Measurements from ENCODE around the gene TBX19. TPM values are rescaled to one million over a fixed set of nuclear protein-coding genes. Genes with fewer than 3 reads are reported as not detected.

Gene TBX19
- 11.8 and 13.5 TPM in 2 replicates for total RNA-seq (2013; cell fraction: nucleolus; rRNA removed)
- total RNA-seq (2014; rRNA removed) (0.73 and 1.1 TPM in 2 replicates), total RNA-seq (2014; rRNA removed; fragmentation: Illumina TruSeq; extraction: Trizol) (0.83 and 0.89 TPM in 2 replicates), total RNA-seq (2021) (1.1 and 1.2 TPM in 2 replicates), polyA plus RNA-seq (2011; rRNA removed) (5.9 and 6.9 TPM in 2 replicates), polyA plus RNA-seq (2014; fragmentation: Illumina TruSeq; extraction: Trizol) (1.6 and 2.2 TPM in 2 replicates), polyA plus RNA-seq (2014; fragmentation: Nextera tagmentation; extraction: Ambion mirVana) (under 1 TPM; 0.13 to 0.53 TPM), polyA plus RNA-seq (2014; rRNA removed) (1.5 and 2.1 TPM in 2 replicates), polyA plus RNA-seq (2016; fragmentation: Nextera tagmentation; extraction: Ambion mirVana) (1 to 10 TPM; 1.1 to 1.2 TPM), polyA minus RNA-seq (2011; rRNA and poly(A)+ RNA removed) (4.7 and 6.7 TPM in 2 replicates), Bru-seq, nascent RNA (percentile 59 among the genes with signal in this experiment), BruChase-seq, experiment 1, labeled RNA remaining after a 6-hour chase (percentile 78 among the genes with signal in this experiment), BruChase-seq, experiment 2, labeled RNA remaining after a 2-hour chase (percentile 75 among the genes with signal in this experiment)
- polyA plus RNA-seq (2011; ENCODE audit: low read depth): 2.6 TPM
- polyA plus RNA-seq (2011; cell fraction: cytosol; rRNA removed): 4.6 and 5.6 TPM in 2 replicates
- 10.6 and 13.7 TPM in 2 replicates for polyA plus RNA-seq (2011; cell fraction: nucleus; rRNA removed)
- 3.1 and 3.7 TPM in 2 replicates for polyA plus RNA-seq (2012)
- 0.94 and 1.2 TPM in 2 replicates for polyA minus RNA-seq (2011; cell fraction: cytosol; rRNA and poly(A)+ RNA removed)
- polyA minus RNA-seq (2011; cell fraction: nucleus; rRNA and poly(A)+ RNA removed): 3.9 and 6.5 TPM in 2 replicates
- long read RNA-seq, experiment 1, partial matches to known transcripts: 0 of 1 reads
- long read RNA-seq, experiment 1, other reads (novel, unspliced or antisense): 1 of 1 reads
- long read RNA-seq, experiment 2, partial matches to known transcripts: 2 of 3 reads
- long read RNA-seq, experiment 2, other reads (novel, unspliced or antisense): 1 of 3 reads

GRCh38 chr1:168280296-168280927, at the start of gene TBX19:
TBX19 (plus strand) TSS chr1:168280877; CDS start chr1:168281091, 214 bp downstream.
- H4K20me1 ChIP-seq (ENCODE audit: control insufficient read depth, insufficient read depth): no peaks in the 10 kb centered on the region
- ChIA-PET CTCF (interaction anchor here (0.5 to 2.2 kb wide), 2 partner anchors 13 to 45 kb away, joined by 3 to 6 read pairs; no protein-coding TSS in a partner anchor), RAD21 (ENCODE audit: unreplicated experiment) (interaction anchor here (1.3 kb wide), 1 partner anchor 62 kb away, joined by 3 read pairs; no protein-coding TSS in a partner anchor), SMC1A (ENCODE audit: uncharacterized antibody, unreplicated experiment) (no interaction called here), POLR2A (no interaction called here)
- intact Hi-C loops (cut with micrococcal nuclease; ENCODE audit: unreplicated experiment) (no loop called here), in situ Hi-C loops (cut with MboI) (no loop called here)
- TF ChIP-seq BHLHE40 (IDR thresholded peaks at IDR 0.05; ENCODE audit: borderline replicate concordance in 1 of 2, low read depth in 2 of 2, low read length in 1 of 2) (no peak), GABPA (IDR thresholded peaks at IDR 0.05; ENCODE audit: low read depth) (no peak), MEF2A (IDR thresholded peaks at IDR 0.05; ENCODE audit: insufficient read depth, low read depth, low read length) (no peak), RAD21 (IDR thresholded peaks at IDR 0.05; ENCODE audit: insufficient read depth, low read depth, low read length) (no peak), EZH2 (IDR thresholded peaks at IDR 0.05; ENCODE audit: borderline replicate concordance, control insufficient read depth, low read depth, low read length) (no peak), ELK1 (IDR thresholded peaks at IDR 0.05; ENCODE audit: low read depth, low read length) (no peak), WRNIP1 (IDR thresholded peaks at IDR 0.05; ENCODE audit: borderline replicate concordance, low read depth, low read length) (no peak), SREBF1 (IDR thresholded peaks at IDR 0.05; ENCODE audit: low read length) (no peak), RELB (IDR thresholded peaks at IDR 0.05; ENCODE audit: low read depth) (no peak), E4F1 (IDR thresholded peaks at IDR 0.05; ENCODE audit: borderline replicate concordance, partially characterized antibody) (no peak), MAX (IDR thresholded peaks at IDR 0.05; ENCODE audit: low read depth, low read length) (no peak), IRF4 (IDR thresholded peaks at IDR 0.05; ENCODE audit: low read depth, low read length) (no peak)
- no peak for FAIRE-seq
- H3K27me3 ChIP-seq (replicated peaks in 1 of 2; ENCODE audit: control insufficient read depth in 2 of 2, insufficient read depth in 2 of 2, low read length in 1 of 2): no peaks in the 10 kb centered on the region
- no peak within 1 kb of the TSS for H3K27ac ChIP-seq (ENCODE audit: control insufficient read depth, insufficient read depth)
- H3K79me2 ChIP-seq (ENCODE audit: control insufficient read depth, insufficient read depth, low read length): no peaks in the 10 kb centered on the region
- no peaks in the 10 kb centered on the region for H3K4me1 ChIP-seq (ENCODE audit: control insufficient read depth, insufficient read depth, low read length)
- DNase-seq (ENCODE audit: low read depth, low spot score): no peak
- no peaks in the 10 kb centered on the region; the same call in 2 of the 3 replicates for H3K9me3 ChIP-seq (replicated peaks; ENCODE audit: control insufficient read depth, insufficient read depth, low read length)
- H3K9ac ChIP-seq (ENCODE audit: control insufficient read depth, insufficient read depth, low read length): no peak within 1 kb of the TSS
- no peak within 1 kb of the TSS for H2AFZ ChIP-seq (ENCODE audit: control insufficient read depth, low read depth, low read length)
- H3K36me3 ChIP-seq (ENCODE audit: control insufficient read depth in 2 of 2, insufficient read depth in 2 of 2, low read length in 1 of 2): no peaks in the 10 kb centered on the region
- BruUV-seq (replicated peaks): no TSS peak
- H3K4me2 ChIP-seq (ENCODE audit: control insufficient read depth, insufficient read depth): no peak within 1 kb of the TSS
- 85% methylated on average over 7 of the region's 7 CpGs for WGBS (ENCODE audit: insufficient coverage, insufficient replicate concordance, low lambda C conversion rate, missing lambda C conversion rate)
- no peak within 1 kb of the TSS for H3K4me3 ChIP-seq
- ATAC-seq: no peak
